HG03045 (cell line): ENCODE data around the gene SHKBP1.
"Not testable (repeated sequence)": the region's sequence is repeated elsewhere in the genome, so short reads cannot be mapped to it uniquely, and the experiment has no call there.

Experiments used
- ATAC-seq: cut with Tn5 transposase; IDR thresholded peaks from one replicate; pipeline ENCODE4 v1.9.1; 2021; ENCODE audit warnings: mild to moderate bottlenecking, moderate library complexity; ENCODE audit not compliant: unreplicated experiment

SHKBP1 gene

GRCh38 chr19:40555978-40556689 lies 20.5 kb upstream of the SHKBP1 start:
- no peak for ATAC-seq

- ATAC-seq = no peak
Observed at GRCh38 chr19:40556953-40557530, 19.6 kb upstream of the SHKBP1 start.

- ATAC-seq = no peak
Observed at GRCh38 chr19:40559394-40559793, 17.3 kb upstream of the SHKBP1 start.

GRCh38 chr19:40560092-40560507 lies 16.6 kb upstream of the SHKBP1 start:
- no peak for ATAC-seq

GRCh38 chr19:40561947-40562346 lies 14.7 kb upstream of the SHKBP1 start:
- ATAC-seq = no peak

- ATAC-seq = not testable (repeated sequence)
Observed at GRCh38 chr19:40564535-40564934, 12.1 kb upstream of the SHKBP1 start.

GRCh38 chr19:40565355-40565754 lies 11.3 kb upstream of the SHKBP1 start:
- ATAC-seq = no peak

- ATAC-seq = no peak
Observed at GRCh38 chr19:40565910-40566495, 10.7 kb upstream of the SHKBP1 start.

- no peak for ATAC-seq
Observed at GRCh38 chr19:40567040-40567749, 9.5 kb upstream of the SHKBP1 start.

GRCh38 chr19:40567750-40568494 lies 8.8 kb upstream of the SHKBP1 start:
- no peak for ATAC-seq

- peak; percentile 78 for ATAC-seq
Observed at GRCh38 chr19:40570313-40571004, 6.2 kb upstream of the SHKBP1 start.

GRCh38 chr19:40571005-40571318 lies 5.7 kb upstream of the SHKBP1 start:
- no peak for ATAC-seq

- ATAC-seq = no peak
Observed at GRCh38 chr19:40571831-40572495, 4.7 kb upstream of the SHKBP1 start.

- no peak for ATAC-seq
Observed at GRCh38 chr19:40575326-40575725, 1.3 kb upstream of the SHKBP1 start.

- ATAC-seq = no peak
Observed at GRCh38 chr19:40576151-40576584, 505 bp upstream of the SHKBP1 start.

GRCh38 chr19:40578442-40578908 lies 1.8 kb downstream of the SHKBP1 start:
- no peak for ATAC-seq

GRCh38 chr19:40580619-40581018 lies 3.9 kb downstream of the SHKBP1 start:
- no peak for ATAC-seq

- no peak for ATAC-seq
Observed at GRCh38 chr19:40581531-40581930, 4.9 kb downstream of the SHKBP1 start.

GRCh38 chr19:40582467-40582866 lies 5.8 kb downstream of the SHKBP1 start:
- no peak for ATAC-seq

GRCh38 chr19:40583283-40583682 lies 6.6 kb downstream of the SHKBP1 start:
- no peak for ATAC-seq
